Mammary epithelial cell (primary cell): ENCODE results near the gene UBXN10.

ENCODE experiments used
- EZH2 ChIP-seq: IDR thresholded peaks from 2 replicates; pipeline ENCODE4 v1.6.1; 2012; ENCODE audit warnings: low read length, inconsistent platforms, borderline replicate concordance
- TF ChIP-seq, protein P1 (sequence below), 2 donors: IDR thresholded peaks in 1 of 2; conservative IDR thresholded peaks in 1 of 2; 2 replicates each; pipeline ENCODE4 v1.5.1; 2011 to 2012; ENCODE audit warnings: inconsistent platforms in 2 of 2, low read length in 2 of 2, mild to moderate bottlenecking in 2 of 2, control low read depth in 1 of 2, low read depth in 1 of 2; ENCODE audit not compliant: insufficient read depth in 1 of 2; ENCODE audit errors: extremely low read depth in 1 of 2

DNA sequence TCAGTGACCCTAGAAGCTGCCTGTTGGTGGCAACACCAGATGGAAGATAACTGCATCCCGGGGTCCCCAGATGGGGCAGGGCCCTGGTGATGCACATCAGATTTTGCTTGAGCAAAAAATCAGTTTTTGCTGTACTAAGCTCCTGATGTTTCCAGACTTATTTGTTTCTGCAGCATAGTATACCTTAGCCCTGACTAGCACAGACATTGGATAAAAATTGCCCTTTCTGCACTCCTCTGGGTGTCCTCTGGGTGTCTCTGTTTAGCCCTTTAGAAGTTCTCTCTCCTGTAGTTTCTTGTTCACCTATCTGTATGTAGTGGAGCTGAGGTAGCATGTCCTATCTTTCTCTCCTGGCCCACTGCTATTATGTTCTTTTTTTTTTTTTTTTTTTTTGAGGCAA, 30.7 kb downstream of the UBXN10 start:
- TF ChIP-seq, protein P1, sequence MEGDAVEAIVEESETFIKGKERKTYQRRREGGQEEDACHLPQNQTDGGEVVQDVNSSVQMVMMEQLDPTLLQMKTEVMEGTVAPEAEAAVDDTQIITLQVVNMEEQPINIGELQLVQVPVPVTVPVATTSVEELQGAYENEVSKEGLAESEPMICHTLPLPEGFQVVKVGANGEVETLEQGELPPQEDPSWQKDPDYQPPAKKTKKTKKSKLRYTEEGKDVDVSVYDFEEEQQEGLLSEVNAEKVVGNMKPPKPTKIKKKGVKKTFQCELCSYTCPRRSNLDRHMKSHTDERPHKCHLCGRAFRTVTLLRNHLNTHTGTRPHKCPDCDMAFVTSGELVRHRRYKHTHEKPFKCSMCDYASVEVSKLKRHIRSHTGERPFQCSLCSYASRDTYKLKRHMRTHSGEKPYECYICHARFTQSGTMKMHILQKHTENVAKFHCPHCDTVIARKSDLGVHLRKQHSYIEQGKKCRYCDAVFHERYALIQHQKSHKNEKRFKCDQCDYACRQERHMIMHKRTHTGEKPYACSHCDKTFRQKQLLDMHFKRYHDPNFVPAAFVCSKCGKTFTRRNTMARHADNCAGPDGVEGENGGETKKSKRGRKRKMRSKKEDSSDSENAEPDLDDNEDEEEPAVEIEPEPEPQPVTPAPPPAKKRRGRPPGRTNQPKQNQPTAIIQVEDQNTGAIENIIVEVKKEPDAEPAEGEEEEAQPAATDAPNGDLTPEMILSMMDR (conservative IDR thresholded peaks at IDR 0.05 in 1 of 2, IDR thresholded peaks at IDR 0.05 in 1 of 2; ENCODE audit: extremely low read depth in 1 of 2, insufficient read depth in 1 of 2, low read depth in 1 of 2, low read length in 2 of 2) = peak; percentile 63 to 73
- TF ChIP-seq EZH2 = no peak
